NCI-H345 treated with DMSO at 0.1 percent for 48 hours (cell line): ENCODE results near the gene WDR19.
"Not testable (repeated sequence)": the region's sequence is repeated elsewhere in the genome, so short reads cannot be mapped to it uniquely, and the experiment has no call there.

ENCODE experiments used
- DNase-seq: peaks from one replicate; lab custom pipeline; 2025; ENCODE audit not compliant: unreplicated experiment; lab: John Stamatoyannopoulos, UW

WDR19 gene

GRCh38 chr4:39232100-39232499, 49.8 kb downstream of the WDR19 start:
- DNase-seq: no peak

- DNase-seq: no peak
Observed at GRCh38 chr4:39233114-39233513, 50.8 kb downstream of the WDR19 start.

- no peak for DNase-seq
Observed at GRCh38 chr4:39233783-39234182, 51.5 kb downstream of the WDR19 start.

GRCh38 chr4:39235021-39235420, 52.7 kb downstream of the WDR19 start:
- no peak for DNase-seq

GRCh38 chr4:39235696-39236095, 53.4 kb downstream of the WDR19 start:
- no peak for DNase-seq

- DNase-seq: no peak
Observed at GRCh38 chr4:39237179-39237578, 54.9 kb downstream of the WDR19 start.

- no peak for DNase-seq
Observed at GRCh38 chr4:39243462-39243861, 61.1 kb downstream of the WDR19 start.

- no peak for DNase-seq
Observed at GRCh38 chr4:39255266-39255665, 72.9 kb downstream of the WDR19 start.

- no peak for DNase-seq
Observed at GRCh38 chr4:39255871-39256270, 73.5 kb downstream of the WDR19 start.

- no peak for DNase-seq
Observed at GRCh38 chr4:39256436-39256835, 74.1 kb downstream of the WDR19 start.

- DNase-seq: no peak
Observed at GRCh38 chr4:39259571-39260330, 77.4 kb downstream of the WDR19 start.

- DNase-seq: no peak
Observed at GRCh38 chr4:39263895-39264294, 81.6 kb downstream of the WDR19 start.

- no peak for DNase-seq
Observed at GRCh38 chr4:39274503-39274902, 92.2 kb downstream of the WDR19 start.

- DNase-seq: not testable (repeated sequence)
Observed at GRCh38 chr4:39277661-39278060, 95.3 kb downstream of the WDR19 start.

- DNase-seq: no peak
Observed at GRCh38 chr4:39278476-39278875, 96.1 kb downstream of the WDR19 start.

GRCh38 chr4:39279416-39279815, 97.1 kb downstream of the WDR19 start:
- DNase-seq: no peak

GRCh38 chr4:39280770-39281169, 98.4 kb downstream of the WDR19 start:
- DNase-seq: no peak

GRCh38 chr4:39285111-39285795, 102.9 kb downstream of the WDR19 start:
- DNase-seq: no peak

GRCh38 chr4:39285853-39286252, 103.5 kb downstream of the WDR19 start:
- no peak for DNase-seq

- no peak for DNase-seq
Observed at GRCh38 chr4:39286263-39286662, 103.9 kb downstream of the WDR19 start.

GRCh38 chr4:39287223-39287622, 104.9 kb downstream of the WDR19 start:
- DNase-seq: no peak

- DNase-seq: no peak
Observed at GRCh38 chr4:39291686-39292085, 109.4 kb downstream of the WDR19 start.

- DNase-seq: not testable (repeated sequence)
Observed at GRCh38 chr4:39292433-39292832, 110.1 kb downstream of the WDR19 start.
